HL-60 (cell line): Measurements from ENCODE around the gene KRTAP4-11.

Experiments used
- CTCF ChIP-seq: IDR thresholded peaks from one replicate; pipeline ENCODE4 v1.5.1; 2011; ENCODE audit warnings: low read length, control low read depth, inconsistent platforms; ENCODE audit not compliant: insufficient read depth
- GABPA ChIP-seq: IDR thresholded peaks from 2 replicates; pipeline ENCODE4 v1.6.1; 2012; ENCODE audit warnings: low read depth
- POLR2AphosphoS5 ChIP-seq: IDR thresholded peaks from 2 replicates; pipeline ENCODE4 v1.6.1; 2012; ENCODE audit warnings: low read depth
- REST ChIP-seq: IDR thresholded peaks from 2 replicates; pipeline ENCODE4 v1.6.1; 2012; ENCODE audit warnings: low read depth; ENCODE audit not compliant: insufficient replicate concordance

- no peak for TF ChIP-seq CTCF
- no peak for TF ChIP-seq REST
- TF ChIP-seq POLR2AphosphoS5, result no peak
- TF ChIP-seq GABPA, result no peak
Measured at GRCh38 chr17:41151525-41151924, 33.4 kb upstream of the KRTAP4-11 start.
